Measurements from ENCODE around the gene TBCE.
A peak's percentile ranks its signal among the peaks of the same experiment; 100 is the strongest.

TBCE gene

GRCh38 chr1:235324296-235324695 is 42.9 kb upstream of the TBCE start:
- TF ChIP-seq EZH2phosphoT487 (conservative IDR thresholded peaks at IDR 0.05; ENCODE audit: low read length) (no peak), CTCF (IDR thresholded peaks at IDR 0.05; ENCODE audit: insufficient read depth, low read length, poor library complexity, severe bottlenecking) (no peak)
- Histone ChIP-seq H3K36me3 (ENCODE audit: low read length) (no peaks in the 10 kb centered on the region; the same call in 1 of the 2 replicates), H2AFZ (ENCODE audit: low read depth, low read length, severe bottlenecking) (no peak overlapping the region), H3K9me3 (ENCODE audit: insufficient read depth, low read length) (no peaks in the 10 kb centered on the region), H4K20me1 (ENCODE audit: low read depth, low read length) (peaks cover 20% of the 10 kb centered on the region), H3K9ac (ENCODE audit: low read length) (0 out of 2 replicates have a peak overlapping the region, but pooled peaks have one; percentile 95), H3K9me2 (replicated peaks; ENCODE audit: insufficient read depth, low read length) (no peaks in the 10 kb centered on the region), H3K27me3 (ENCODE audit: low read length) (no peaks in the 10 kb centered on the region), H3K4me3 (ENCODE audit: insufficient read depth, low read length, poor library complexity, severe bottlenecking) (no peak overlapping the region), H3F3A (ENCODE audit: insufficient read depth) (peaks cover 24% of the 10 kb centered on the region), H3K4me2 (ENCODE audit: low read depth, low read length, poor library complexity, severe bottlenecking) (peak overlapping the region; percentile 96), H3K27ac (ENCODE audit: low read depth, low read length) (peak overlapping the region; percentile 78), H3K79me2 (ENCODE audit: insufficient read depth, low read length) (peaks cover 89% of the 10 kb centered on the region)

DNA sequence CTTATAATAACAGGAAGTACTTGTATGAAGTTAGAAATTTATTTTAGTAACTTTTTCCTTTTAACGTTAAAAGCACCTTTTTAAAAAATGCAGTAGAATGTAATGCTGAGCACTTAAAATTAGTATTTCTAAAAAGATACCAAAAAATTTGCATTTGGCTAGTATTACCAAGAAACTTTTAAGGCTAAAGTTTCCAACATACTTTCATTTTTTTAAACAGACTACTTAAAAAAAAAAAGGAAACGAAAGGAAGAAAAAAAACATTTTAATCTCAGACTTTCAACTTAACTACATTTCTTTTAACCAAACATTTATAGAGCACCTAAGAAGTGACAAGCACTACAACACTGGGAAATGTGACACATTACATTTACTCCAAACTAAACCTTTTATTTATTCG is 42.1 kb upstream of the TBCE start:
- Histone ChIP-seq H3F3A (ENCODE audit: insufficient read depth) (peaks cover 30% of the 10 kb centered on the region), H2AFZ (ENCODE audit: low read depth, low read length, severe bottlenecking) (no peak overlapping the region), H3K79me2 (ENCODE audit: insufficient read depth, low read length) (peaks cover 90% of the 10 kb centered on the region), H3K9ac (ENCODE audit: low read length) (peak overlapping the region; percentile 95), H3K9me3 (ENCODE audit: insufficient read depth, low read length) (no peaks in the 10 kb centered on the region), H3K27me3 (ENCODE audit: low read length) (no peaks in the 10 kb centered on the region), H3K4me2 (ENCODE audit: low read depth, low read length, poor library complexity, severe bottlenecking) (peak overlapping the region; percentile 96), H3K27ac (ENCODE audit: low read depth, low read length) (peak overlapping the region; percentile 78), H3K36me3 (ENCODE audit: low read length) (no peaks in the 10 kb centered on the region; the same call in 1 of the 2 replicates), H3K9me2 (replicated peaks; ENCODE audit: insufficient read depth, low read length) (no peaks in the 10 kb centered on the region), H4K20me1 (ENCODE audit: low read depth, low read length) (peaks cover 20% of the 10 kb centered on the region), H3K4me3 (ENCODE audit: insufficient read depth, low read length, poor library complexity, severe bottlenecking) (peak overlapping the region; percentile 78)
- TF ChIP-seq CTCF (IDR thresholded peaks at IDR 0.05; ENCODE audit: insufficient read depth, low read length, poor library complexity, severe bottlenecking) (no peak), EZH2phosphoT487 (conservative IDR thresholded peaks at IDR 0.05; ENCODE audit: low read length) (no peak)

GRCh38 chr1:235325854-235326253 is 41.4 kb upstream of the TBCE start:
- Histone ChIP-seq H3K4me2 (ENCODE audit: low read depth, low read length, poor library complexity, severe bottlenecking) (peak overlapping the region; percentile 96), H3K79me2 (ENCODE audit: insufficient read depth, low read length) (peaks cover 90% of the 10 kb centered on the region), H3K27me3 (ENCODE audit: low read length) (no peaks in the 10 kb centered on the region), H2AFZ (ENCODE audit: low read depth, low read length, severe bottlenecking) (no peak overlapping the region), H3K27ac (ENCODE audit: low read depth, low read length) (peak overlapping the region; percentile 78), H3F3A (ENCODE audit: insufficient read depth) (peaks cover 30% of the 10 kb centered on the region), H3K4me3 (ENCODE audit: insufficient read depth, low read length, poor library complexity, severe bottlenecking) (peak overlapping the region; percentile 78), H3K9me3 (ENCODE audit: insufficient read depth, low read length) (no peaks in the 10 kb centered on the region), H4K20me1 (ENCODE audit: low read depth, low read length) (peaks cover 20% of the 10 kb centered on the region), H3K9ac (ENCODE audit: low read length) (peak overlapping the region; percentile 95), H3K9me2 (replicated peaks; ENCODE audit: insufficient read depth, low read length) (no peaks in the 10 kb centered on the region), H3K36me3 (ENCODE audit: low read length) (no peaks in the 10 kb centered on the region; the same call in 1 of the 2 replicates)
- TF ChIP-seq EZH2phosphoT487 (conservative IDR thresholded peaks at IDR 0.05; ENCODE audit: low read length) = no peak
- TF ChIP-seq CTCF (IDR thresholded peaks at IDR 0.05; ENCODE audit: insufficient read depth, low read length, poor library complexity, severe bottlenecking) = no peak
